Common myeloid progenitor, CD34-positive (primary cell): ENCODE measurements around the gene RBM15B.

ENCODE experiments used
- CTCF ChIA-PET: fragments of 350-600 bp; sonication (Branson Sonifier 250); formaldehyde crosslinking; loops from one replicate; lab custom pipeline; 2021; ENCODE audit warnings: antibody characterized with exemption; lab: Charles Lee
- POLR2A ChIA-PET: fragments of 350-600 bp; sonication (Branson Sonifier 250); formaldehyde crosslinking; loops from one replicate; lab custom pipeline; 2021; ENCODE audit warnings: antibody characterized with exemption; lab: Charles Lee
- DNase-seq, 3 donors: peaks; one replicate each; pipeline versions ENCODE4 v3.0.0 to v3.0.0-alpha.2; 2013
- H3K27ac ChIP-seq, 2 experiments: 1 replicate in 1 of 2; 2 replicates in 1 of 2; pipeline ENCODE4 v1.7.0; 2013; ENCODE audit warnings: inconsistent platforms in 2 of 2, low read length in 2 of 2, mild to moderate bottlenecking in 2 of 2, low read depth in 1 of 2, moderate library complexity in 1 of 2; ENCODE audit not compliant: severe bottlenecking in 2 of 2, insufficient read depth in 1 of 2, poor library complexity in 1 of 2
- H3K27me3 ChIP-seq, 5 experiments: replicated peaks in 2 of 5; 1 replicate in 3 of 5; 2 replicates in 2 of 5; pipeline versions ENCODE4 v1.6.1 to v1.7.0; 2013; ENCODE audit warnings: low read length in 4 of 5, mild to moderate bottlenecking in 2 of 5, moderate library complexity in 2 of 5, inconsistent platforms in 1 of 5; ENCODE audit not compliant: insufficient read depth in 5 of 5, control insufficient read depth in 4 of 5
- H3K36me3 ChIP-seq, 4 experiments: 1 replicate in 2 of 4; 2 replicates in 2 of 4; pipeline versions ENCODE4 v1.6.1 to v1.7.0; 2013; ENCODE audit warnings: low read length in 3 of 4, control low read depth in 1 of 4, mild to moderate bottlenecking in 1 of 4; ENCODE audit not compliant: control insufficient read depth in 4 of 4, insufficient read depth in 4 of 4
- H3K4me1 ChIP-seq, 4 experiments: 1 replicate in 3 of 4; 2 replicates in 1 of 4; pipeline versions ENCODE4 v1.6.1 to v1.7.1; 2013; ENCODE audit warnings: low read length in 3 of 4, mild to moderate bottlenecking in 3 of 4, control low read depth in 1 of 4, inconsistent platforms in 1 of 4, moderate library complexity in 1 of 4; ENCODE audit not compliant: control insufficient read depth in 4 of 4, insufficient read depth in 4 of 4; ENCODE audit errors: control extremely low read depth in 1 of 4
- H3K4me3 ChIP-seq, 7 experiments: 1 replicate in 4 of 7; 2 replicates in 3 of 7; pipeline versions ENCODE4 v1.5.1 to v1.7.0; 2013; ENCODE audit warnings: mild to moderate bottlenecking in 7 of 7, low read length in 6 of 7, moderate library complexity in 6 of 7, inconsistent platforms in 2 of 7, low read depth in 2 of 7, control low read depth in 1 of 7; ENCODE audit not compliant: insufficient read depth in 4 of 7, control insufficient read depth in 1 of 7; ENCODE audit errors: extremely low read depth in 1 of 7
- H3K9me3 ChIP-seq, 5 experiments: 1 replicate in 4 of 5; 2 replicates in 1 of 5; pipeline versions ENCODE4 v1.6.1 to v1.7.1; 2013; ENCODE audit warnings: low read length in 4 of 5, mild to moderate bottlenecking in 2 of 5, inconsistent platforms in 1 of 5, low read depth in 1 of 5, moderate library complexity in 1 of 5; ENCODE audit not compliant: control insufficient read depth in 4 of 5, insufficient read depth in 2 of 5; ENCODE audit errors: control extremely low read depth in 1 of 5
- WGBS: methylation state at CpG from one replicate; pipeline ENCODE4 v1.1.5; 2013; ENCODE audit not compliant: insufficient coverage; 5-methylcytosine and 5-hydroxymethylcytosine counted together

Gene RBM15B

DNA sequence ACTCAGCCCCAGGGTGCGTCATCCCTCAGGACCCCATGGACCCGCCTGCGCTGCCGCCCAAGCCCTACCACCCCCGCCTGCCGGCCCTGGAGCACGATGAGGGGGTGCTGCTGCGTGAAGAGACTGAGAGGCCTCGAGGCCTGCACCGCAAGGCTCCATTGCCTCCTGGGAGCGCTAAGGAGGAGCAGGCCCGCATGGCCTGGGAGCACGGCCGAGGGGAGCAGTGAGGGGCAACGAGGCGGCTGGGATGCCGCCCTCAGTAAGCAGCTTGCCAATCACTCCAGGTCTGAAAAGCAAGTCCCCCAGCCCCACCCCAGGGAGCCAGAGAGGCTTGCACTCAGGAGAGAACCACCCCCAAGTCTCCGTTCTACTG is 9.8 kb upstream of the RBM15B start:
- POLR2A ChIA-PET: interaction anchor here (0.5 kb wide), 1 partner anchor 108 kb away, joined by 3 read pairs; no protein-coding TSS in a partner anchor
- Histone ChIP-seq H3K27me3 (no peaks in the 10 kb centered on the region), H3K27ac (no peak overlapping the region), H3K4me1 (peaks cover 18 to 84% (median 79%) of the 10 kb centered on the region in 4 experiments), H3K36me3 (peaks cover 0 to 1% (median 0%) of the 10 kb centered on the region in 4 experiments), H3K9me3 (no peaks in the 10 kb centered on the region), H3K4me3 (no peak overlapping the region)
- no peak for DNase-seq
- WGBS: 93% methylated on average over 10 of the region's 18 CpGs
- CTCF ChIA-PET: interaction anchor here (5.7 kb wide), 1 partner anchor 8 kb away, joined by 56 read pairs; the partner anchor contains the start of gene RBM15B

- ChIA-PET CTCF (interaction anchor here (0.6 to 1.1 kb wide), 2 partner anchors 11 to 769 kb away, joined by 3 to 4 read pairs; no protein-coding TSS in a partner anchor), POLR2A (interaction anchor here (0.5 to 1.1 kb wide), 2 partner anchors 107 to 749 kb away, joined by 3 to 4 read pairs; no protein-coding TSS in a partner anchor)
- peaks cover 0 to 7% (median 0%) of the 10 kb centered on the region in 4 experiments for H3K36me3 ChIP-seq
- no peaks in the 10 kb centered on the region for H3K27me3 ChIP-seq
- no peaks in the 10 kb centered on the region for H3K9me3 ChIP-seq
- no peak overlapping the region for H3K27ac ChIP-seq
- no peak overlapping the region for H3K4me3 ChIP-seq
- H3K4me1 ChIP-seq: peaks cover 18 to 86% (median 79%) of the 10 kb centered on the region in 4 experiments
- WGBS: no CpG with 5 or more reads among the region's 4 CpGs
- DNase-seq: no peak
Observed at GRCh38 chr3:51382076-51382745, 8.9 kb upstream of the RBM15B start.

- H3K4me1 ChIP-seq: peaks cover 17 to 86% (median 77%) of the 10 kb centered on the region in 4 experiments
- H3K4me3 ChIP-seq: peak overlapping the region in 3 of 7 experiments; percentile 20 to 97 (median 79)
- CTCF ChIA-PET: interaction anchor here (0.6 to 1.1 kb wide), 2 partner anchors 11 to 770 kb away, joined by 3 to 4 read pairs; no protein-coding TSS in a partner anchor
- H3K36me3 ChIP-seq: peaks cover 2 to 14% (median 6%) of the 10 kb centered on the region in 4 experiments
- no peaks in the 10 kb centered on the region for H3K9me3 ChIP-seq
- H3K27me3 ChIP-seq: no peaks in the 10 kb centered on the region
- no peak for DNase-seq
- WGBS: 100% methylated on average over 3 of the region's 3 CpGs
- POLR2A ChIA-PET: interaction anchor here (0.6 to 1.1 kb wide), 2 partner anchors 421 to 750 kb away, joined by 3 to 4 read pairs; no protein-coding TSS in a partner anchor
- peak overlapping the region in 1 of 2 experiments; percentile 99 for H3K27ac ChIP-seq
Observed at GRCh38 chr3:51382947-51383578, 8.0 kb upstream of the RBM15B start.

DNA sequence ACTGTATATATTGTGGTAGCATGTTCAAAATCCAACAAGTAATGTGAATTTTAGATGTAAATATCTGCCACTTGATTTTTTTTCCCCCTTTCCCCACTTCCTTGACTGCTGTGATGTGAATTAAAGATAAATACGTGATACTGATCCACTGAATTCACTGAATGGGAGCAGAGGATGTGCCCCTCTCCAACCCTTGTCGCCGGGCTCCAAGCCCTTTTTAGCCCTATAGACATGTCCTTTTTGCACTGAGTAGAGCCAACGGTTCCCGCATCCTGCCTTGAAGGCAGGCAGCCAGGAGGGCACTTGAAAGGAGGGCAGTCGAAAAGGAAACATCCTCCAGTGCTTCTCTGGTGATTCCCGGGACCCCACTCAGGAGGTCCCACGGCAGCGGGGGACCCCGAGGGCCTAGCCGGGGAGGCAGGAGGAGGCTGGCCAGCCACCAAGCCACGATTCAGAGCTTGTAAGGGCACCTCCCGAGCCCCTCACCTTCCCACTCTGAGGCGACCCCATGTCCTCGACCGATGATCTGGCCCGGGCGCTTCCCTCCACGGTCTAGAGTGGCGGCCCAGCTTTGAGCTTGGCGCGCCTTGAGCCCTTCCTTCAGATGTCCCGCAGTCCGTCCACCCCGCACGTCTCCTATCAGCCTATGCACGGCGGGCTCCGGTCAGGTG is 6.9 kb upstream of the RBM15B start:
- Histone ChIP-seq H3K9me3 (no peaks in the 10 kb centered on the region), H3K36me3 (peaks cover 5 to 23% (median 14%) of the 10 kb centered on the region in 4 experiments), H3K4me3 (peak overlapping the region; percentile 61 to 97 (median 91)), H3K4me1 (peaks cover 14 to 84% (median 71%) of the 10 kb centered on the region in 4 experiments), H3K27me3 (no peaks in the 10 kb centered on the region), H3K27ac (peak overlapping the region; percentile 99)
- CTCF ChIA-PET: interaction anchor here (0.8 to 1.3 kb wide), 2 partner anchors 259 to 570 kb away, joined by 3 read pairs; no protein-coding TSS in a partner anchor
- no peak for DNase-seq
- under 1% methylated on average over 27 of the region's 29 CpGs for WGBS
- POLR2A ChIA-PET: interaction anchor here (0.6 to 1.4 kb wide), 3 partner anchors 101 to 815 kb away, joined by 3 read pairs; no protein-coding TSS in a partner anchor

DNA sequence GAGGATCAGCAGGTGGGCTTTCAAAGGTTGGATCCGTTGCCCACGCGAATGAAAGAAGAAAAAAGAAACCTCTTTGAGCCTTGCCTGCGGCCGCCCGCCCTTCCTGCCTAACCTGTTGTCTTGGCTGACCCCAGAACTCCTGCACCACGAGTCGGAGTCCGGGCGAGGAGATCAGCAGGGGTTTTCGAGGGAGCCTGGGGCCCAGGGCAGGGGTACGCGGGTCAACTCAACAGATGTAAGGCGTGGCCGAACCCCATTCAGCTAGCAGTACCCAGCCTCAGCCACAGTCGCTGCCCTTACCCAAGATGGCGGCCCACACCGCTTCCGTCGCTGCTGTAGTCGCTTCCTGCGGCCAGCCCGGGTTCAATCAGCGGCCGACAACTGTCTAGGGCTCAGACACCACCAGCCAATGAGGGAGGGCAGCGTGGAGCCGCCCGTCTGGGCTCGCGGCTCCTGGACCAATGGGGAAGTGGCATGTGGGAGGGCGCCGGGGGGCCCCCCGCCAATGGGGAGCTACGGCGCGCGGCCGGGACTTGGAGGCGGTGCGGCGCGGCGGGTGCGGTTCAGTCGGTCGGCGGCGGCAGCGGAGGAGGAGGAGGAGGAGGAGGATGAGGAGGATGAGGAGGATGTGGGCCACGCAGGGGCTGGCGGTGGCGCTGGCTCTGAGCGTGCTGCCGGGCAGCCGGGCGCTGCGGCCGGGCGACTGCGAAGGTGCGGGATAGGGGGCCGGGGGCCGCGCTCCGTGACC is 6.2 kb upstream of the RBM15B start, which contains the start of gene MANF:
Gene MANF (plus strand): TSS at position 566 of the 748 bp plus-strand sequence. CDS start 52 bp downstream, at position 618.
- peak within 1 kb of the TSS; percentile 99 for H3K27ac ChIP-seq
- under 1% methylated on average over 42 of the region's 65 CpGs for WGBS
- no peaks in the 10 kb centered on the region for H3K27me3 ChIP-seq
- H3K36me3 ChIP-seq: peaks cover 5 to 29% (median 16%) of the 10 kb centered on the region in 4 experiments
- no peaks in the 10 kb centered on the region for H3K9me3 ChIP-seq
- DNase-seq: peak; percentile 99 to 100 (median 99)
- peak within 1 kb of the TSS; percentile 61 to 97 (median 91) for H3K4me3 ChIP-seq
- peaks cover 11 to 81% (median 68%) of the 10 kb centered on the region in 4 experiments for H3K4me1 ChIP-seq
- CTCF ChIA-PET: interaction anchor here (0.8 to 1.3 kb wide), 3 partner anchors 50 to 569 kb away, joined by 3 to 5 read pairs (median 3); no protein-coding TSS in a partner anchor
- POLR2A ChIA-PET: interaction anchor here (0.6 to 1.5 kb wide), 7 partner anchors 8 to 816 kb away, joined by 3 to 10 read pairs (median 3); partner anchors contain the start of genes CISH and MAPKAPK3
